SHP77 treated with DMSO at 0.1 percent for 48 hours (cell line): Measurements from ENCODE around the gene OPALIN.

Source experiments
- DNase-seq: peaks from one replicate; lab custom pipeline; 2025; lab: John Stamatoyannopoulos, UW

OPALIN gene

GRCh38 chr10:96358851-96359540 lies at the start of gene OPALIN:
OPALIN (minus strand) TSS chr10:96359002; CDS start chr10:96358896, 106 bp downstream.
- no peak for DNase-seq

DNA sequence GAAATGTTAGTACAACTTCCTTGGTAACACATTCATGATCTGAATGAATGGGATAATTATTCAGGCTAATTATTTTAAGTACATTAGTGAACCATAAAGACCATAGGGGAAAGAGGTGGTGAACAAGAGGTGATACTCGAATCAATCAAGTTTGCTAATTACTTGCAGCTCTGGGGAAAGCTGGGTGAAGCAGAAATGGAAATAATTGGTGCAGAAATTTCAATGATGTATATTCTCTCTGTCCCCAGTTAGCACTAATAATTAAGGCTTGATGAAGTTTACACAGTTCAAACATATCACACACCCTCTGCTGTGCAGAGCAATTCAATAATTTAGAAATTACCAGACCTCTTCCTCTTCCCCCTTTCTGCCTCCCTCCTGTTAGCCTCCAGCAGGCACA lies 49.4 kb upstream of the OPALIN start:
- no peak for DNase-seq

- DNase-seq = no peak
These were observed 48.8 kb upstream of the OPALIN start for GRCh38 chr10:96407560-96408069.

DNA sequence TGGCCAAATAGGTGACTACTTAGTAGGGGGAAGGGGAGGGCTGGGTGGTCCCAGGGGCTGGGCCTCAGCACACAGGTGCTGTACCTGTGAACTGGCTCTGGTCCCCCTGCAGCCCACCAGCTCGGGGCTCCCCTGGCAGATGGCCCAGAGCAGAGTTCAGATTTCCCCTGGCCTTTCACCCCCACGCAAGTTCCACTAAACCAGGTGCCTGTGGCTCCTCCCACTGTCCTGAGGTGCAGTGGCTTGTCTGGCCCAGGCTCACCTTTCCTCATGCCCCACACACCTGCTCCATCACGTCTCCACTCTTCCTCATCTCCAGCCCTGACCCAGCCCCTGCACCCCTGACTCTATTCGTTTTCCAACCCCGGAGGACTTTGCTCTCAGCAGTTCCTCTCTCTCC lies 47.3 kb upstream of the OPALIN start:
- DNase-seq = no peak

- no peak for DNase-seq
These were observed 43.9 kb upstream of the OPALIN start for GRCh38 chr10:96402417-96403305.

DNA sequence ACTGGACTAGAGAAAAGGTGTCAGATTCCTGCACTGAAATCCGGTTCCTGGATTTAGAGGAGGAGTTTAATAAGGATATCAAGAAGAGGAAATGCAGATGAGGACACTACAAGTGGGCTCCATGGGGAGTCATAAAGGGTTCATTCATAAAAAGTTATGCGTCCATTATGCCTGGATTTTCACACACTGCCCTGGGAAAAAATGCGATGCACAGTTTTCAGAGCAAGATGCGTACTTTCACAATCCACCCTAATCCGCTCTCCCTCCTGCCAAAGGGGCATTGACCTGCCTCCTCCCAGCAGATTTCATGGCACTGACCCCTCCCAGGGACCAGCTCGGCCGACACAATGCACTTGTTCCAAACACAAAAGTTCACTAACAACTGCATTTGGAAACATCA lies 42.2 kb upstream of the OPALIN start:
- DNase-seq = no peak

DNA sequence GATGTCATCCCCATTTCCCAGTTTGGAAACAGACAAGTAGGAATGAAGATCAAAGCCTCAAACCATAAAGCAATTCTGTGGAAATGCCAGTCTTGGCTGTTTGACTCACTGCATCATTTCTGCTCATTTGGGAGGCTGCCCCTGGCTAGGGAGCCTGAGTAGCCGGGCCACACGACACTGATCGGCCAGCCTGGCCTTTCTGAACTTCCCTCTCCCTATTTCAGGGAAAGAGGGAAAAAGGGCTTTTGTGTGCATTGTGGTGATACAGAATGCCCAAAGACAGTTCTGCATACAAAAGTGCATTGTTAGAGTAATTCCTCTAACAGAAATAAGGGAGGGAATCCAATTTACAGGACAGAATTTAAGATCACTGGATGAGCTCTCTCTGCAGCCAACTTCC lies 41.7 kb upstream of the OPALIN start:
- no peak for DNase-seq

DNA sequence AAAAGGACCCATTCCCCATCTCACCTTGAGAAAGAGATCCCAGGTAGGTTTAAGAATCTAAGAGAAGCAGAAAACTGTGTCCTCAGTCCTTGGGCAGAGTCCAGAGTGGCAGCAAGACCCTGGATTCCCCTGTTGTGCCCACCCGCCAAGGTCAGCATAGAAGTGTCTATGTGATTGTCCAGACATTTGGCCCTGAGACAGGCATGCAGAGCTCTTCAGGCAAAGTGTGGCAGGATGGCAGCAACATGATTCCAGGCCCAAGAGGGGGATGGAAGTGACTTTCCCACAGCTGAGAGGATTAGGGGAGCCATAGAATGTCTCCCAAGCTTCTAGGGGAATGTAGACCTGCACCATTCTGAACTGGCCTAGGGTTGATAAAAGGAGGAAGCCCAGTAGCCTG lies 39.1 kb upstream of the OPALIN start:
- DNase-seq = no peak

GRCh38 chr10:96395931-96396877 lies 37.4 kb upstream of the OPALIN start:
- DNase-seq = peak; percentile 22

DNA sequence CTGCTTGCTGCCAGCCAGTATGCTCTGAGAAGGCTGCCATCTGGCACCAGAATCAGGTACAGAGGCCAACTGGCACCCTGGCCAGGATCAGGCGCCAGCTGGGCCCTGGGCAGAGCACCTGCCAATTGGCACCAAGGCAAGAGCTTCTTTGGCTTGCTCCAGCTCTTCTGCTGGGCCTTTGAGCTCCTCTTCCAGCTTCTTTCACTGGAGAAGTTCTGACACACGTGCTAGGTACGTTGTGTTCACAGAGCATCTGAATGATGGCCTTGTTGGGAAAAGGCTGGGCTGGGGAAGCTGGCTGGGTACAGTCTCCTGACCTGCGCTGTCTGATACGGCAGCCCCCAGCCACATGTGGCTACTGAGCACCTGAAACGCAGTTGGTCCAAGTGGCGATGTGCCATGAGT lies 31.7 kb upstream of the OPALIN start:
- peak; percentile 33 for DNase-seq

DNA sequence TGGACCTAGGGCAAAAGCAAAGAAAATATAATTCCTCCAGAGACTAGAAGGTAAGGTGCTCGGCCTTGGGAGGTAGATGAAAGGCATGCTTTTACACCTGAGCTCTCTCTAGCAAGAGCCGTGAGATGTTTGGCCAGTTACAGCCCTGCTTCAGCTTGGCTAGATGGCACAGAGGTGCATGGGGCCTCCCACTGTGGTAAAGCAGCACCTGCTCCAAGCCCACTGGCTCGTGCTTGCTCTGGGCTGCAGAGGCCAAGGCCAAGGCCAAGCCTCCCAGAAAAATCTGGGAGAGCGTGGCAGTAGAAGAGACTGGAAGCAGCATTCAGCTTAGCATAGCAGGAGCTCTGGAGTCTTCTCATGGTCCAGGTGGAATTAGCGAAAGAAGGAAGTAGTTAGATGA lies 31.0 kb upstream of the OPALIN start:
- no peak for DNase-seq

DNA sequence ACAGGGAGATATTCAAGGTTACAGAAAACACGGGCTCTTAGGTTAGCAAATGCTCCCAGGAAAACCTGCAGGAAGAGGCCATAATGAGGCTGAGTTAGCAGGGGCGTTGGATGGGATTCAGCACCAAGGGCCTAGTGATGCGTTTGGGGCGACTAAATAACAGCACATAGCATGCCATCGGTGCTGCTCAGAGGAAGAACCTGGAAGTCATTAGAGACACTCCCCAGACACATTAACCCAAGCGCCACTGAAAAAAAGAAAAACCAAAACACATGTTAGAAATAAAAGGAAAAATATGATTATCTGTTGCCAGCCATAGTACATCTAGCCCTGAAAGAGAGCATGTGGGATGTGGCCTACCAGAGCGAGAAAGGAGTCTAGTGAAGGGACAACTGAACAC lies 28.8 kb upstream of the OPALIN start:
- no peak for DNase-seq

GRCh38 chr10:96387161-96387560 lies 28.4 kb upstream of the OPALIN start:
- no peak for DNase-seq

GRCh38 chr10:96384506-96384905 lies 25.7 kb upstream of the OPALIN start:
- DNase-seq = no peak

DNA sequence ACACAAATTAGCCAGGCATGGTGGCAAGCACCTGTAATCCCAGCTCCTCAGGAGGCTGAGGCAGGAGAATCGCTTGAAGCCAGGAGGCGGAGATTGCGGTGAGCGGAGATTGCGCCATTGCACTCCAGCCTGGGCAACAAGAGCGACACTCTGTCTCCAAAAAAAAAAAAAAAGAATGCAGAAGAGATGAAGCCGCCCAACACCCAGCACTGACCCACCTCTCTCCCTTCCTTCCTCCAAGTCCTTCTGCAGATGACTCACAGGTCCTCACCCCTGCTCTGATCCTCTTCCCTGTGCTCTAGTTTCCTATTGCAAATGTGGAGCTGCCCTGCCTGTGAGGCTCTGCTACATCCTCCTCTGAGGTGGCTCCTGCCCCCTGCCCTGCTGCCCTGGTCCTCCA lies 22.0 kb upstream of the OPALIN start:
- no peak for DNase-seq

DNA sequence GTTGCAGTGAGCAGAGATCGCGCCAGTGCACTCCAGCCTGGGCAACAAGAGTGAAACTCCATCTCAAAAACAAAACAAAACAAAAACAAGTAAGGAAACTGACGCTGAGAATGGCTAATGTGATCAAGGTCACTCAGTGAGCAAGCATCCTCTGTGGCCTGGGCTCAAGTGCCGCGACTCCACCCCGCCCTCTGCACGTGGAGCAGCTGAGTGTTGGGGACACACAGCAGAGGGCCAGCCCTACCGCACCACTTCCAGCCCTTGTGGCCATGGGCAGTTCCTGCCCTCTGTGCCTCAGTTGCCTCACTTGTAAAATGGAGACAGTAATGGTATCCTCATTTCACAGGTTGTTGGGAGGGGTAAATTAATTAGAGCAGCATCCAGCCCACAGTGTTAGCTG lies 21.0 kb upstream of the OPALIN start:
- DNase-seq = no peak

GRCh38 chr10:96378741-96379140 lies 19.9 kb upstream of the OPALIN start:
- no peak for DNase-seq

- DNase-seq = no peak
These were observed 19.1 kb upstream of the OPALIN start for GRCh38 chr10:96377816-96378294.

DNA sequence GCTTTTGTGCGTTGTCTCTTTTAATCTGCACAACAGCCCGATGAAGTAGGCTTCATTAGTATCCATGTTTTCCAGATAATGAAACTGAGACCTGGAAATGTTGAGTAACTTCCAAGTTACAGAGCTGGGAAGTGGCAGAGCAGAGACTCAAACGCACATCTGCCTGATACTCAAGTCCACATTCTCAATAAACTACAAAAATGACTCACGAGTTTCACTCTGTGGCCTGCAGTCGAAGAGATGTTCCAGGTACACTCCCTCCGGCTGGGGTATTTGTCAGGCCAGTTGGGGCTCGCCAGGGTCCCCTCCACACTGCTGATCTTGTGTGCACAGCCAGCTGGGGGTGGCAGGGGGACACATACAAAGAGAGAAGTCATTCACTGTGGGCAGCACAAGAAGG lies 17.7 kb upstream of the OPALIN start:
- DNase-seq = no peak

GRCh38 chr10:96374985-96375830 lies 16.4 kb upstream of the OPALIN start:
- DNase-seq = peak; percentile 87

DNA sequence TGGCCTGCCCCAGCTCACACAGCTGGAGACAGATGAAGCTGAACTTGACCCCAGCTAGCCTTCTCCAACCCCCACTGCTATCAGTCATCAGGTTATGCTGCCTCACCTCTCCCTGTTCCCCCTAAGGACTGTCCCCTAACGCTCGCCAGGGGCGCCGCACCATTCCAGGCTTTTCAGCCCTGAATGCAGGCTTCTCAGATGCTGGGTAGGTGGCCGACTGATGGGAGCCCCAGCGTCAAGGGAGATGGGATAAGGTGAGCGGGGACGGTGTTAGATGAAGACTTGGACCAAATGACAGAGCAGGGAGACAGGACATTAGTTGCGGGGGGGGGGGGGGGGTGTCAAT lies 15.8 kb upstream of the OPALIN start:
- DNase-seq = no peak
